Suprapubic skin (tissue), 3 donors: ENCODE results near the gene TPCN2.
"Not testable (repeated sequence)": the region's sequence is repeated elsewhere in the genome, so short reads cannot be mapped to it uniquely, and the experiment has no call there.

Source experiments
- EP300 ChIP-seq: sonication (generic); formaldehyde crosslinking; IDR thresholded peaks from one replicate; pipeline ENCODE4 v1.6.1; 2017; ENCODE audit warnings: antibody characterized with exemption
- POLR2A ChIP-seq, 2 donors: fragments of 450-650 bp; IDR thresholded peaks; one replicate each; pipeline ENCODE4 v1.6.1; 2017; ENCODE audit warnings: antibody characterized with exemption in 2 of 2, mild to moderate bottlenecking in 2 of 2, moderate library complexity in 2 of 2
- TF ChIP-seq, protein P1 (sequence below), 2 donors: fragments of 200-600 bp in 1 of 2; fragments of 450-650 bp in 1 of 2; sonication (generic) in 1 of 2; IDR thresholded peaks; one replicate each; pipeline ENCODE4 v1.5.1; 2016 to 2019; ENCODE audit warnings: antibody characterized with exemption in 2 of 2, mild to moderate bottlenecking in 1 of 2, moderate library complexity in 1 of 2

GRCh38 chr11:68999748-69000355, 48.9 kb upstream of the TPCN2 start:
- TF ChIP-seq, protein P1, sequence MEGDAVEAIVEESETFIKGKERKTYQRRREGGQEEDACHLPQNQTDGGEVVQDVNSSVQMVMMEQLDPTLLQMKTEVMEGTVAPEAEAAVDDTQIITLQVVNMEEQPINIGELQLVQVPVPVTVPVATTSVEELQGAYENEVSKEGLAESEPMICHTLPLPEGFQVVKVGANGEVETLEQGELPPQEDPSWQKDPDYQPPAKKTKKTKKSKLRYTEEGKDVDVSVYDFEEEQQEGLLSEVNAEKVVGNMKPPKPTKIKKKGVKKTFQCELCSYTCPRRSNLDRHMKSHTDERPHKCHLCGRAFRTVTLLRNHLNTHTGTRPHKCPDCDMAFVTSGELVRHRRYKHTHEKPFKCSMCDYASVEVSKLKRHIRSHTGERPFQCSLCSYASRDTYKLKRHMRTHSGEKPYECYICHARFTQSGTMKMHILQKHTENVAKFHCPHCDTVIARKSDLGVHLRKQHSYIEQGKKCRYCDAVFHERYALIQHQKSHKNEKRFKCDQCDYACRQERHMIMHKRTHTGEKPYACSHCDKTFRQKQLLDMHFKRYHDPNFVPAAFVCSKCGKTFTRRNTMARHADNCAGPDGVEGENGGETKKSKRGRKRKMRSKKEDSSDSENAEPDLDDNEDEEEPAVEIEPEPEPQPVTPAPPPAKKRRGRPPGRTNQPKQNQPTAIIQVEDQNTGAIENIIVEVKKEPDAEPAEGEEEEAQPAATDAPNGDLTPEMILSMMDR (IDR thresholded peaks at IDR 0.05): not testable (repeated sequence)
- not testable (repeated sequence) for TF ChIP-seq POLR2A (IDR thresholded peaks at IDR 0.05); EP300
